WI38 (cell line): ENCODE measurements around the gene DBF4.
"Not testable (repeated sequence)": the region's sequence is repeated elsewhere in the genome, so short reads cannot be mapped to it uniquely, and the experiment has no call there.

ENCODE experiments used
- H3K4me3 ChIP-seq: 2 replicates; pipeline ENCODE4 v1.5.1; 2011; ENCODE audit warnings: low read depth, mild to moderate bottlenecking, control low read depth, low read length
- TF ChIP-seq, protein P1 (sequence below): IDR thresholded peaks from 2 replicates; pipeline ENCODE4 v1.5.1; 2012; ENCODE audit warnings: low read depth, mild to moderate bottlenecking, control low read depth, low read length

DBF4 gene, protein sequence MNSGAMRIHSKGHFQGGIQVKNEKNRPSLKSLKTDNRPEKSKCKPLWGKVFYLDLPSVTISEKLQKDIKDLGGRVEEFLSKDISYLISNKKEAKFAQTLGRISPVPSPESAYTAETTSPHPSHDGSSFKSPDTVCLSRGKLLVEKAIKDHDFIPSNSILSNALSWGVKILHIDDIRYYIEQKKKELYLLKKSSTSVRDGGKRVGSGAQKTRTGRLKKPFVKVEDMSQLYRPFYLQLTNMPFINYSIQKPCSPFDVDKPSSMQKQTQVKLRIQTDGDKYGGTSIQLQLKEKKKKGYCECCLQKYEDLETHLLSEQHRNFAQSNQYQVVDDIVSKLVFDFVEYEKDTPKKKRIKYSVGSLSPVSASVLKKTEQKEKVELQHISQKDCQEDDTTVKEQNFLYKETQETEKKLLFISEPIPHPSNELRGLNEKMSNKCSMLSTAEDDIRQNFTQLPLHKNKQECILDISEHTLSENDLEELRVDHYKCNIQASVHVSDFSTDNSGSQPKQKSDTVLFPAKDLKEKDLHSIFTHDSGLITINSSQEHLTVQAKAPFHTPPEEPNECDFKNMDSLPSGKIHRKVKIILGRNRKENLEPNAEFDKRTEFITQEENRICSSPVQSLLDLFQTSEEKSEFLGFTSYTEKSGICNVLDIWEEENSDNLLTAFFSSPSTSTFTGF

DNA sequence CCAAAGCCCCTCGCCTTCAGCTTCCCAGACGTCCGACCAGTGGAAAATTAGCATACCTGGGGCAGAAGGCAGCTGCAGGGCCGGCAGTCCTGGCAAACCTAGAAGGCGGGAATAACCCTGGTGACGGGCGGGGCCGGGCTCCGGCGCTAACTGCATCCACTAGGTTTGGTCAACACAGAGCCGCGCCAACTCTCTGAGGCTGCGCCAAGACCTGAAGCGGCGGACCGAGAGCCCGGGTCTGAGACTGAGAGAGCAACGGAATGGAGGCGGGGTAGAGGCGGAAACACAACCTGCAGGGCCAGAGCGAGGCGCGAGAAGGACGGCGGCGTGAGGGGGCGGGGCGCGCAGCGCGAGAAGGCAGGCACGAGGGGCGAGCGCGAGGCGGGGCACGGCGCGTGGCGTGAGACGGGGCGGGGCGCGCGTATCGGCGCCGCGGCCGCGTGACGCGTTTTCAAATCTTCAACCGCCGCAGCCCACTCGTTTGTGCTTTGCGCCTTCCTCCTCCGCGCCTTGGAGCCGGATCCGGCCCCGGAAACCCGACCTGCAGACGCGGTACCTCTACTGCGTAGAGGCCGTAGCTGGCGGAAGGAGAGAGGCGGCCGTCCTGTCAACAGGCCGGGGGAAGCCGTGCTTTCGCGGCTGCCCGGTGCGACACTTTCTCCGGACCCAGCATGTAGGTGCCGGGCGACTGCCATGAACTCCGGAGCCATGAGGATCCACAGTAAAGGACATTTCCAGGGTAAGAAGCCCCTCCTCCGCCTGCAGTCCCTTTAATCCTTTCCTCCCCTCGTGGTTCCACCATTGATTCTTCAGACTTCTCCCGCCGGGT lies at the start of gene DBF4, which contains the start of gene SLC25A40:
DBF4 (plus strand) TSS at position 454 of the 829 bp plus-strand sequence; CDS start at position 694, 240 bp downstream.
SLC25A40 (minus strand) TSS at position 321 of the 829 bp plus-strand sequence. CDS start 17,633 bp downstream, outside the sequence.
- H3K4me3 ChIP-seq = peak within 1 kb of the TSS; percentile 89
- TF ChIP-seq, protein P1, sequence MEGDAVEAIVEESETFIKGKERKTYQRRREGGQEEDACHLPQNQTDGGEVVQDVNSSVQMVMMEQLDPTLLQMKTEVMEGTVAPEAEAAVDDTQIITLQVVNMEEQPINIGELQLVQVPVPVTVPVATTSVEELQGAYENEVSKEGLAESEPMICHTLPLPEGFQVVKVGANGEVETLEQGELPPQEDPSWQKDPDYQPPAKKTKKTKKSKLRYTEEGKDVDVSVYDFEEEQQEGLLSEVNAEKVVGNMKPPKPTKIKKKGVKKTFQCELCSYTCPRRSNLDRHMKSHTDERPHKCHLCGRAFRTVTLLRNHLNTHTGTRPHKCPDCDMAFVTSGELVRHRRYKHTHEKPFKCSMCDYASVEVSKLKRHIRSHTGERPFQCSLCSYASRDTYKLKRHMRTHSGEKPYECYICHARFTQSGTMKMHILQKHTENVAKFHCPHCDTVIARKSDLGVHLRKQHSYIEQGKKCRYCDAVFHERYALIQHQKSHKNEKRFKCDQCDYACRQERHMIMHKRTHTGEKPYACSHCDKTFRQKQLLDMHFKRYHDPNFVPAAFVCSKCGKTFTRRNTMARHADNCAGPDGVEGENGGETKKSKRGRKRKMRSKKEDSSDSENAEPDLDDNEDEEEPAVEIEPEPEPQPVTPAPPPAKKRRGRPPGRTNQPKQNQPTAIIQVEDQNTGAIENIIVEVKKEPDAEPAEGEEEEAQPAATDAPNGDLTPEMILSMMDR = no peak

DNA sequence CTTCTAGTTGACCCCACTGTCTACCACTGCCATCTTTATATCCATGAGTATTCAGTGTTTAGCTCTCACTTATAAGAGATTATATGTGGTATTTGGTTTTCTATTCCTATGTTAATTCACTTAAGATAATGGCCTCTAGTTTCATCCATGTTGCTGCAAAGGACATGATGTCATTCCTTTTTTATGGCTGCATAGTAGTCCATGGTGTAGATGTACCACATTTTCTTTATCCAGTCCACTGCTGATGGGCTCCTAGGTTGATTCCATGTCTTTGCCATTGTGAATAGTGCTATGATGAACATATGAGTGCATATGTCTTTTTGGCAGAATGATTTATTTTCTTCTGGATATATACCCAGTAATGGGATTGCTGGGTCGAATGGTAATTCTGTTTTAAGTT lies 47.9 kb upstream of the DBF4 start:
- H3K4me3 ChIP-seq = not testable (repeated sequence)

DNA sequence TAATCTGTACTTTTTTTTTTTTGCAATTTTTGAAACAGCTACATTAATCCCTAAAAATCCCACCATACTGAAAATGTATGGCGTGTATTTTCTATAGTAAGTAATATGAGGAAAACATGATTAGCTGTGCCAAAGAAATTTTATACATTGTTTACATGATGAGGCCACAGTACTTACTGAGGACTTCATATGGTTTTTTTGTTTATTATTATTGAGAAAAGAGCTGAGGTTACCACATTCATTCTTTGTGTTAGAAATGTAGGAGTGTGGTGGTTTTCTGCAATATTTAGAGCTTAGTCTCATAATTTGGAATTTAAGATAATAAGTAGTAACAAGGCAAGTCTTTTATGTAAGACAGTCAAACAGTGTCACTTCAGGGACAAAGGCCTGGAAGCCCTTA lies 45.2 kb upstream of the DBF4 start:
- H3K4me3 ChIP-seq = no peak overlapping the region
- TF ChIP-seq, protein P1 = no peak

DNA sequence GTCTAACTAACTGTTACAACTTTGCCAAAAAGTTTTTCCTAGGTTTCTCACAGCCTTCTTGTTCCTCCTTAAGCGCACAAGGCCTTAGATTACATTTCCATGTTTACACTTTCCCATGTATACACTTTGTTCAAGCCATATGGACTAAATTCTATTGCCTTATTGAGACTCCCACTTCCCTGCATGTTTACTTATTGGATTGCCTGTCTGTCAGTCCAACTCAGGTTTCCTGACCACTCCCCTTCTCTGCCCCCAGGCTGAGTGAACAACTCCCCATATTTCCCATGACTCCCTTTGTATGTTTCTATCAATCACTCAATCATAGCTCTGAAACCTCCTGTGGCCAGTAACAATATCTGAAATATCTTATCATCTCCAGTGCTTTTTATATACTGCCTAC lies 43.2 kb upstream of the DBF4 start:
- no peak overlapping the region for H3K4me3 ChIP-seq
- TF ChIP-seq, protein P1 = no peak

DNA sequence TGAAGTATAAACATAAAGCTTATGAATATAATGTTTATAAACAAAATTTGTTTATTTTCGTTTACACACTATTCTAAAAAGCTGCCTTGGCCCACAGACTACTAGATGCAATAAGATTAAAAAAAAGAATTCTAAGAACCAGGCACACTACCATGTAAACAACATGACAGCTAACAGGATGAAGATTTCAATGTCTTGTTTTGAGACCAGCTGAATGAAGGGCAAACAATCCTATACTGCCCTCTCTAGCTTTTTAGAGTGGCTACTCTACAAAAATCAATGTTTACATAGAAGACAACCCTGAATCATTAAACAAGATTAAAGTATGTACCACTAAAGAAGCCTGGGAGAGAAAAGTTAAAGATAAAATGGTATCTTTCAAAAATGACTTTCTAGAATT lies 38.7 kb upstream of the DBF4 start:
- H3K4me3 ChIP-seq = no peak overlapping the region
- TF ChIP-seq, protein P1 = no peak

DNA sequence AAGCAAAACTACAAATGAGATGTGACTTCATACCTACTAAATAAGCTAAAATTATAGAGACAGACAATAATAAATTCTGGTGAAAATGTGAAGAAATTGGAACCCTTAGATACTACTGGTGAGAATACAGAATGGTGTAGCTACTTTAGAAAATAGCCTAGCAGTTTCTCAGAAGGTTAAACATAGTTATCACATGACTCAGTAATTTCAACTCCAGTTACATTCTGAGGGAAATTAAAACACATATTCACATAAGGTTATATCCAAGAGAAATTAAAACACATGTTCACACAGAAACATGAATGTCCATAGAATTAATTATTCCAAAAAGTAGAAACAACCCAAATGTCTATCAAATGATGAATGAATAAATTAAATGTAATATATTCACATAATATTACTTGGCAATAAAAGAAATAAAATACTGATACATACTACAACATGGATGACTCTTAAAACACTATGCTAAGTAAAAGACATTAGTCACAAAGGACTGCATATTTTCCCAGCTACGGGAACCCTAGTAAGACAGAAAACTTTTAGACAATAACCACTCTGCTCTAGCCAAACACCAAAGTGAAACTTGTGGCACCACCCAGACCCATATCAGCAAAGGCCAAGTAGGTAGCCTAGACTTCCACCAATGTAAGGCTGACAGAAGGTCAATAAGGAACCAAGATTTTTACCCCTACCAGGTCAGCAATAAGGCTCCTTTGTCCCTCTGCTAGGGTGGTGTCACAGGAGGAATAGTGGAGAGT lies 25.3 kb upstream of the DBF4 start:
- TF ChIP-seq, protein P1 = no peak
- no peak overlapping the region for H3K4me3 ChIP-seq

DNA sequence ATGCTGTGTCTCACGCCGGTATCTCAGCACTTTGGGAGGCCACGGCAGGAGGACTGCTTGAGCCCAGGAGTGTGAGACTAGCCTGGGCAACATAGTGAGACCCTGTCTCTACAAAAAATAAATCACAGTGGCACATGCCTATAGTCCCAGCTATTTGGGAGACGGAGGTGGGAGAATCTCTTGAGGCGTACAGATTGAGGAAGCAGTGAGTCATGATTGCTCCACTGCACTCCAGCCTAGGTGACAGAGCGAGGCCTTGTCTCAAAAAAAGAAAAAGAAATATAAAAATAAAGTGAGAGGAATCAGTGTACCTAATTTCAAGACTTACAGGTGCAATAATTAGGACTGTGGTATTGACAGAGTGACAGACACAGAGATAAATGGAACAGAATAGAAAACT lies 24.0 kb upstream of the DBF4 start:
- TF ChIP-seq, protein P1 = no peak

More for the DNA sequence above, 24.0 kb upstream of the DBF4 start:
- H3K4me3 ChIP-seq = no peak overlapping the region
